B cell (primary cell): ENCODE data around the gene GCNT2. TPM values are rescaled to one million over a fixed set of nuclear protein-coding genes. Genes with fewer than 3 reads are reported as not detected.

Experiments
- ATAC-seq: fragments of 200-7000 bp; cut with Tn5 transposase; one replicate; pipeline ENCODE4 v1.10.0; 2021; ENCODE audit warnings: low read depth, mild to moderate bottlenecking, moderate number of reproducible peaks, moderate library complexity
- CTCF ChIA-PET: fragments of 350-600 bp; sonication (Branson Sonifier 250); formaldehyde crosslinking; loops from one replicate; lab custom pipeline; 2021; ENCODE audit warnings: antibody characterized with exemption, inconsistent platforms; lab: Charles Lee
- POLR2A ChIA-PET: fragments of 350-600 bp; sonication (Branson Sonifier 250); formaldehyde crosslinking; loops from one replicate; lab custom pipeline; 2021; ENCODE audit warnings: antibody characterized with exemption; lab: Charles Lee
- DNase-seq: peaks from one replicate; pipeline ENCODE4 v3.0.0; 2013
- H2AFZ ChIP-seq: 2 replicates; pipeline ENCODE4 v1.6.1; 2012; ENCODE audit warnings: mild to moderate bottlenecking, low read depth, low read length; ENCODE audit not compliant: insufficient read depth, poor library complexity, severe bottlenecking
- H3K27ac ChIP-seq, 2 donors: 1 replicate in 1 of 2; 2 replicates in 1 of 2; pipeline ENCODE4 v1.5.1; 2012 to 2013; ENCODE audit warnings: low read length in 2 of 2, mild to moderate bottlenecking in 2 of 2, moderate library complexity in 1 of 2
- H3K27me3 ChIP-seq, 4 experiments: fragments of 200-600 bp in 1 of 4; sonication (generic) in 1 of 4; replicated peaks in 1 of 4; 1 replicate in 2 of 4; 2 replicates in 2 of 4; pipeline versions ENCODE4 v1.6.1 to v1.7.0; 2013 to 2016; ENCODE audit warnings: low read length in 3 of 4, mild to moderate bottlenecking in 2 of 4, mixed read lengths in 1 of 4, moderate library complexity in 1 of 4; ENCODE audit not compliant: insufficient read depth in 4 of 4, control insufficient read depth in 3 of 4; ENCODE audit errors: control extremely low read depth in 1 of 4
- H3K36me3 ChIP-seq, 2 experiments: replicated peaks in 1 of 2; 1 replicate in 1 of 2; 2 replicates in 1 of 2; pipeline versions ENCODE4 v1.6.1 to v1.7.1; 2013; ENCODE audit warnings: low read length in 1 of 2; ENCODE audit not compliant: insufficient read depth in 2 of 2, control insufficient read depth in 1 of 2; ENCODE audit errors: control extremely low read depth in 1 of 2, extremely low read depth in 1 of 2
- H3K4me1 ChIP-seq, 2 donors: fragments of 200-600 bp in 1 of 2; sonication (generic) in 1 of 2; 1 replicate in 1 of 2; 2 replicates in 1 of 2; pipeline versions ENCODE4 v1.5.1 to v1.6.1; 2013 to 2017; ENCODE audit warnings: low read length in 2 of 2; ENCODE audit not compliant: control insufficient read depth in 2 of 2, insufficient read depth in 2 of 2
- H3K4me2 ChIP-seq: replicated peaks from 2 replicates; pipeline ENCODE3; 2012; ENCODE audit warnings: mild to moderate bottlenecking, low read depth, low read length; ENCODE audit not compliant: poor library complexity, severe bottlenecking
- H3K4me3 ChIP-seq, 5 experiments: fragments of 200-600 bp in 1 of 5; sonication (generic) in 1 of 5; 1 replicate in 3 of 5; 2 replicates in 2 of 5; pipeline versions ENCODE4 v1.5.1 to v1.7.0; 2011 to 2016; ENCODE audit warnings: low read length in 4 of 5, mild to moderate bottlenecking in 4 of 5, low read depth in 2 of 5, control low read depth in 1 of 5, moderate library complexity in 1 of 5; ENCODE audit not compliant: insufficient read depth in 1 of 5; ENCODE audit errors: control extremely low read depth in 1 of 5, extremely low read depth in 1 of 5
- H3K79me2 ChIP-seq: fragments of 200-600 bp; sonication (generic); one replicate; pipeline ENCODE4 v1.6.0; 2016; ENCODE audit warnings: low read length; ENCODE audit not compliant: control insufficient read depth, insufficient read depth
- H3K9ac ChIP-seq: fragments of 200-600 bp; sonication (generic); 2 replicates; pipeline ENCODE4 v1.6.1; 2017; ENCODE audit warnings: mild to moderate bottlenecking, low read length, moderate library complexity
- H3K9me3 ChIP-seq, 3 donors: one replicate each; pipeline versions ENCODE4 v1.6.1 to v1.7.1; 2013; ENCODE audit warnings: low read length in 2 of 3; ENCODE audit not compliant: control insufficient read depth in 2 of 3, insufficient read depth in 1 of 3; ENCODE audit errors: control extremely low read depth in 1 of 3
- H4K20me1 ChIP-seq: 2 replicates; pipeline ENCODE4 v1.6.0; 2012; ENCODE audit warnings: mild to moderate bottlenecking, low read length; ENCODE audit not compliant: insufficient read depth, control insufficient read depth, poor library complexity, severe bottlenecking
- H3K27ac Mint-ChIP-seq: one replicate; pipeline ENCODE4 v1.8.0; 2021; ENCODE audit warnings: mixed read lengths
- H3K27me3 Mint-ChIP-seq: one replicate; pipeline ENCODE4 v1.8.0; 2021; ENCODE audit warnings: mixed read lengths
- H3K4me1 Mint-ChIP-seq: one replicate; pipeline ENCODE4 v1.8.0; 2021; ENCODE audit warnings: mixed read lengths
- H3K4me3 Mint-ChIP-seq: one replicate; pipeline ENCODE4 v1.8.0; 2021; ENCODE audit warnings: mixed read lengths
- H3K9me3 Mint-ChIP-seq: one replicate; pipeline ENCODE4 v1.8.0; 2022; ENCODE audit warnings: mixed read lengths; ENCODE audit not compliant: insufficient read depth
- EZH2 ChIP-seq: IDR thresholded peaks from 2 replicates; pipeline ENCODE4 v1.6.1; 2012; ENCODE audit warnings: borderline replicate concordance, low read depth, mild to moderate bottlenecking, moderate library complexity, low read length; ENCODE audit not compliant: insufficient read depth, poor library complexity, severe bottlenecking
- WGBS: methylation state at CpG from one replicate; pipeline ENCODE4 v1.1.5; 2013; ENCODE audit warnings: missing lambda C conversion rate; ENCODE audit not compliant: insufficient coverage; 5-methylcytosine and 5-hydroxymethylcytosine counted together
- intact Hi-C: fragments of 100-400 bp; cut with micrococcal nuclease; formaldehyde crosslinking; loops from one replicate; pipeline ENCODE4 v1.10.0; 2022
- polyA plus RNA-seq: library from polyadenylated mRNA; depleted of rRNA; stranded (reverse); fragments of >200 nt; gene quantifications from 2 replicates; pipeline ENCODE4 v1.2.3, GENCODE V29; 2012
- total RNA-seq, 2 donors: library from RNA; stranded (reverse); fragments of 120-200 nt in 1 of 2; gene quantifications; 1 replicate in 1 of 2; 2 replicates in 1 of 2; pipeline versions ENCODE4 v1.2.3 to v1.2.4, GENCODE V29; 2013 to 2022
- TF ChIP-seq, protein P1 (sequence below): fragments of 200-600 bp; IDR thresholded peaks from one replicate; pipeline ENCODE4 v1.8.0; 2022; ENCODE audit warnings: antibody characterized with exemption, mild to moderate bottlenecking

GCNT2 gene
- total and polyA plus RNA-seq, 2 donors (not counting 1 experiment from before 2014, with no cell fraction given), result 6.8 to 32.1 TPM

GRCh38 chr6:10610289-10610688 lies 89.1 kb downstream of the GCNT2 start:
- H3K36me3 ChIP-seq, result peaks cover 0 to 3% of the 10 kb centered on the region in 2 experiments
- CTCF ChIA-PET, result no interaction called here
- intact Hi-C loops, result no loop called here
- H3K4me1 Mint-ChIP-seq, result peaks cover 10% of the 10 kb centered on the region
- H3K4me2 ChIP-seq, result no peak overlapping the region
- DNase-seq (no peak), ATAC-seq (no peak)
- H3K9me3 Mint-ChIP-seq, result peaks cover 3% of the 10 kb centered on the region
- H3K9ac ChIP-seq, result no peak overlapping the region
- no peak overlapping the region for H2AFZ ChIP-seq
- no peak overlapping the region for H3K4me3 Mint-ChIP-seq
- H3K9me3 ChIP-seq, result peaks cover 0 to 6% (median 5%) of the 10 kb centered on the region in 3 donors
- H3K27ac Mint-ChIP-seq, result no peak overlapping the region
- H3K27me3 Mint-ChIP-seq, result no peaks in the 10 kb centered on the region
- peaks cover 43% of the 10 kb centered on the region for H3K79me2 ChIP-seq
- H4K20me1 ChIP-seq, result peaks cover 15% of the 10 kb centered on the region
- POLR2A ChIA-PET, result no interaction called here
- H3K4me3 ChIP-seq, result no peak overlapping the region
- no peaks in the 10 kb centered on the region for H3K27me3 ChIP-seq
- no peaks in the 10 kb centered on the region for H3K4me1 ChIP-seq
- no peak overlapping the region for H3K27ac ChIP-seq
- WGBS, result 100% methylated on average over 1 of the region's 1 CpG
- TF ChIP-seq, protein P1, sequence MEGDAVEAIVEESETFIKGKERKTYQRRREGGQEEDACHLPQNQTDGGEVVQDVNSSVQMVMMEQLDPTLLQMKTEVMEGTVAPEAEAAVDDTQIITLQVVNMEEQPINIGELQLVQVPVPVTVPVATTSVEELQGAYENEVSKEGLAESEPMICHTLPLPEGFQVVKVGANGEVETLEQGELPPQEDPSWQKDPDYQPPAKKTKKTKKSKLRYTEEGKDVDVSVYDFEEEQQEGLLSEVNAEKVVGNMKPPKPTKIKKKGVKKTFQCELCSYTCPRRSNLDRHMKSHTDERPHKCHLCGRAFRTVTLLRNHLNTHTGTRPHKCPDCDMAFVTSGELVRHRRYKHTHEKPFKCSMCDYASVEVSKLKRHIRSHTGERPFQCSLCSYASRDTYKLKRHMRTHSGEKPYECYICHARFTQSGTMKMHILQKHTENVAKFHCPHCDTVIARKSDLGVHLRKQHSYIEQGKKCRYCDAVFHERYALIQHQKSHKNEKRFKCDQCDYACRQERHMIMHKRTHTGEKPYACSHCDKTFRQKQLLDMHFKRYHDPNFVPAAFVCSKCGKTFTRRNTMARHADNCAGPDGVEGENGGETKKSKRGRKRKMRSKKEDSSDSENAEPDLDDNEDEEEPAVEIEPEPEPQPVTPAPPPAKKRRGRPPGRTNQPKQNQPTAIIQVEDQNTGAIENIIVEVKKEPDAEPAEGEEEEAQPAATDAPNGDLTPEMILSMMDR, result no peak
- TF ChIP-seq EZH2, result no peak

- H3K79me2 ChIP-seq, result peaks cover 42% of the 10 kb centered on the region
- no peak overlapping the region for H3K9ac ChIP-seq
- peaks cover 0 to 6% (median 5%) of the 10 kb centered on the region in 3 donors for H3K9me3 ChIP-seq
- Mint-ChIP-seq H3K27ac (no peak overlapping the region), H3K4me3 (no peak overlapping the region), H3K27me3 (no peaks in the 10 kb centered on the region), H3K9me3 (peaks cover 3% of the 10 kb centered on the region), H3K4me1 (peaks cover 16% of the 10 kb centered on the region)
- no CpG with 5 or more reads among the region's 8 CpGs for WGBS
- TF ChIP-seq, protein P1, result no peak
- TF ChIP-seq EZH2, result no peak
- peaks cover 26% of the 10 kb centered on the region for H4K20me1 ChIP-seq
- no peak overlapping the region for H3K4me2 ChIP-seq
- H3K27me3 ChIP-seq, result no peaks in the 10 kb centered on the region
- CTCF ChIA-PET, result no interaction called here
- no peak overlapping the region for H3K4me3 ChIP-seq
- DNase-seq (no peak), ATAC-seq (no peak)
- no peak overlapping the region for H3K27ac ChIP-seq
- POLR2A ChIA-PET, result no interaction called here
- H2AFZ ChIP-seq, result no peak overlapping the region
- H3K4me1 ChIP-seq, result no peaks in the 10 kb centered on the region
- intact Hi-C loops, result no loop called here
- H3K36me3 ChIP-seq, result peaks cover 0 to 3% of the 10 kb centered on the region in 2 experiments
These were observed 91.0 kb downstream of the GCNT2 start for GRCh38 chr6:10612161-10612560.
